Effector memory CD4-positive, alpha-beta T cell (primary cell): ENCODE data around the gene USP32.

Experiments
- DNase-seq, 3 donors: peaks; one replicate each; pipeline ENCODE4 v3.0.0-alpha.2; 2020
- H3K27ac ChIP-seq: 2 replicates; pipeline ENCODE4 v1.7.0; 2013; ENCODE audit warnings: mild to moderate bottlenecking, low read length, moderate library complexity; ENCODE audit not compliant: insufficient read depth, poor library complexity, severe bottlenecking
- H3K27me3 ChIP-seq: replicated peaks from 2 replicates; pipeline ENCODE4 v1.7.0; 2013; ENCODE audit warnings: mild to moderate bottlenecking, low read length; ENCODE audit not compliant: insufficient read depth, control insufficient read depth, poor library complexity, severe bottlenecking
- H3K36me3 ChIP-seq: 2 replicates; pipeline ENCODE4 v1.7.0; 2013; ENCODE audit warnings: mild to moderate bottlenecking, low read length, moderate library complexity; ENCODE audit not compliant: control insufficient read depth, insufficient read depth
- H3K4me1 ChIP-seq: 2 replicates; pipeline ENCODE4 v1.7.0; 2013; ENCODE audit warnings: low read length, mild to moderate bottlenecking; ENCODE audit not compliant: control insufficient read depth, insufficient read depth, poor library complexity, severe bottlenecking
- H3K4me3 ChIP-seq: 2 replicates; pipeline ENCODE4 v1.7.0; 2013; ENCODE audit warnings: low read length, low read depth, mild to moderate bottlenecking; ENCODE audit not compliant: insufficient read depth, poor library complexity, severe bottlenecking
- H3K9me3 ChIP-seq: 2 replicates; pipeline ENCODE4 v1.7.0; 2013; ENCODE audit warnings: mild to moderate bottlenecking, low read length, moderate library complexity; ENCODE audit not compliant: control insufficient read depth

USP32 gene

GRCh38 chr17:60304502-60304901 lies 87.4 kb downstream of the USP32 start:
- no peak overlapping the region for H3K4me3 ChIP-seq
- H3K9me3 ChIP-seq = no peaks in the 10 kb centered on the region
- no peaks in the 10 kb centered on the region for H3K27me3 ChIP-seq
- DNase-seq = no peak
- H3K27ac ChIP-seq = no peak overlapping the region
- peaks cover 3% of the 10 kb centered on the region for H3K4me1 ChIP-seq
- H3K36me3 ChIP-seq = no peaks in the 10 kb centered on the region

GRCh38 chr17:60303406-60304099 lies 88.4 kb downstream of the USP32 start:
- Histone ChIP-seq H3K27ac (no peak overlapping the region), H3K9me3 (no peaks in the 10 kb centered on the region), H3K4me3 (no peak overlapping the region), H3K27me3 (no peaks in the 10 kb centered on the region), H3K4me1 (peaks cover 3% of the 10 kb centered on the region), H3K36me3 (no peaks in the 10 kb centered on the region)
- DNase-seq = no peak

DNA sequence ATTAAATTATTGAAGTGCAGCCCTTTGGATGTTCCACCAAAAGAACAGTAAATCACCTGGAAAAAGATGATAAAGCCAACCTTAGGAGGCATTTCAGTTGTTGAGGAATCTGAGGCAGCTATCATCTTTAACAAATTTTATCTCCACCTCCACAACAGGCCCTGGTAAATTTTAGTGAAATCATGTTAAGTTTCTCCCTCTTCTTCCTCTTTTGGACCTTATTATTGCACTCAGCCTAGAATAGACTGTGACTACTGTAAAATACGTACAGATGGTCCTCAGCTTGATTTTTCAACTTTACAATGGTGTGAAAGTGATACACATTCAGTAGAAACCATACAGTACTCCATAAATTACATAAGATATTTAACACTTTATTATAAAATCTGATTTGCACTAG lies 90.3 kb downstream of the USP32 start:
- no peak overlapping the region for H3K27ac ChIP-seq
- H3K4me1 ChIP-seq = peaks cover 3% of the 10 kb centered on the region
- DNase-seq = no peak
- H3K4me3 ChIP-seq = no peak overlapping the region
- no peaks in the 10 kb centered on the region for H3K9me3 ChIP-seq
- no peaks in the 10 kb centered on the region for H3K27me3 ChIP-seq
- no peaks in the 10 kb centered on the region for H3K36me3 ChIP-seq

DNA sequence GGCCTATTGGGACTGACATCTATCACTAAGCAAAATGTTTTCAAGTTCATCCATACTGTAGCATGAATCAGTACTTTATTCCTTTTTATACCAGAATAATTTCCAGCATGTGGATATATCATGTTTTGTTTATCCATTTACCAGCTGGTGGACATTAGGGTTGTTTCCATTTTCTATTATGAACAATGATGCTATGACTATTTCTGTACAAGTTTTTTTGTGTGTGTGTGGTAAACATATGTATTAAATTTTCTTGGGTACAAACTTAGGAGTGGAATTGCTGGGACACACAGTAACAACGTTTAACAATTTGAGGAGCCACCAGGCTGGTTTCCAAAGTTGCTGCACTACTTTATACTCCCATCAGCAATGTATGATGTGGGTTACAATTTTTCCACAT lies 91.0 kb downstream of the USP32 start:
- no peak for DNase-seq

GRCh38 chr17:60300011-60300410 lies 91.9 kb downstream of the USP32 start:
- Histone ChIP-seq H3K36me3 (no peaks in the 10 kb centered on the region), H3K4me1 (peaks cover under 1% of the 10 kb centered on the region), H3K27ac (no peak overlapping the region), H3K9me3 (no peaks in the 10 kb centered on the region), H3K4me3 (no peak overlapping the region), H3K27me3 (no peaks in the 10 kb centered on the region)
- DNase-seq = no peak

More for the DNA sequence above, 91.0 kb downstream of the USP32 start:
- H3K9me3 ChIP-seq = no peaks in the 10 kb centered on the region
- no peak overlapping the region for H3K4me3 ChIP-seq
- H3K4me1 ChIP-seq = peaks cover 3% of the 10 kb centered on the region
- no peak overlapping the region for H3K27ac ChIP-seq
- H3K36me3 ChIP-seq = no peaks in the 10 kb centered on the region
- no peaks in the 10 kb centered on the region for H3K27me3 ChIP-seq

DNA sequence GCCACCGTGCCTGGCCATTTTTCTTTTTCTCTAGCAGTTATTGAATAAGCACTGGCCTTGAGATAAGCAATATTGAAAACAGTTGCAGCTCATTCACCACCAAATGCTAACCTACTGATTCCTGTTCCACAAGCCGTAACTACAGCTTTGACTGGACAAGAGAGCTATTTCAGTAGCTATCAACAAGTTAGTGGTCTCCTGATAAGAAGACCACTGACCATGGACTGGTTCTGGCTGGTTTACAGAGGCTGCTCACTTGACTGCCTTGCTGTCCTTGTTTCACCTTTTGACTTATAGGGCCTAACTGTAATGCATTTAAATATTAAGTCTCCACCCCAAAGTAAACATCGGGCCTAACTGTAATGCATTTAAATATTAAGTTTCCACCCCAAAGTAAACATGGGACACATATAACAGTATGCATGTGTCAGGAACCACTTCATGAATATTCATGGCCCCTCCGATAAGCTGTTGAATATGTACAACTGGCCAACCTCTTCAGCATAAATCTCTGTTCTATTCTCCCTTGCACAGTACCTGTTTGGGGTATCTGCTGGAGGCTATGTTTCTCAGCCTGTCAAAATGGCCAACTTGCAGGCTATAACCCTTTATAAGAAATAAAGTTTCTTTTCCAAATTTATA lies 94.1 kb downstream of the USP32 start:
- H3K36me3 ChIP-seq = no peaks in the 10 kb centered on the region
- no peaks in the 10 kb centered on the region for H3K27me3 ChIP-seq
- no peak overlapping the region for H3K27ac ChIP-seq
- no peaks in the 10 kb centered on the region for H3K4me1 ChIP-seq
- H3K9me3 ChIP-seq = no peaks in the 10 kb centered on the region
- no peak for DNase-seq
- H3K4me3 ChIP-seq = no peak overlapping the region

DNA sequence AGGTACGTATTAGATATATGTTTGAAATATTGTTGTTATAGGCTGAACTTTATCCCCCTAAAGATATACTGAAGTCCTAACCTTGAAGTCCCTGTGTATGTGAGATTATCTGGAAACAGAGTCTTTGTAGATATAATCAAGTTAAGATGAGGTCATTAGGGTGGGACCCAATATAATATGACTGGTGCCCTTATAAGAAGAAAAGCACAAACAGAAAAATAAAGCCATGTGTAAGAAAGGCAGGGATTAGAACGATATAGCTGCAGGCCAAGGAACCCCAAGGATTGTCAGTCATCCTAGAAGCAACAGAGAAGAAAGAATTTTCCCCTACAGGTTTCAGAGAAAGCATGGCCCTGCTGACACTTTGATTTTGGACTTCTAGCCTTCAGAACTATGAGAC lies 95.8 kb downstream of the USP32 start:
- H3K27me3 ChIP-seq = no peaks in the 10 kb centered on the region
- no peaks in the 10 kb centered on the region for H3K9me3 ChIP-seq
- H3K4me3 ChIP-seq = no peak overlapping the region
- no peak for DNase-seq
- H3K27ac ChIP-seq = no peak overlapping the region
- H3K4me1 ChIP-seq = no peaks in the 10 kb centered on the region
- no peaks in the 10 kb centered on the region for H3K36me3 ChIP-seq

GRCh38 chr17:60293580-60294335 lies 98.2 kb downstream of the USP32 start:
- Histone ChIP-seq H3K4me3 (no peak overlapping the region), H3K4me1 (no peaks in the 10 kb centered on the region), H3K9me3 (no peaks in the 10 kb centered on the region), H3K36me3 (no peaks in the 10 kb centered on the region), H3K27ac (no peak overlapping the region), H3K27me3 (no peaks in the 10 kb centered on the region)
- DNase-seq = no peak

DNA sequence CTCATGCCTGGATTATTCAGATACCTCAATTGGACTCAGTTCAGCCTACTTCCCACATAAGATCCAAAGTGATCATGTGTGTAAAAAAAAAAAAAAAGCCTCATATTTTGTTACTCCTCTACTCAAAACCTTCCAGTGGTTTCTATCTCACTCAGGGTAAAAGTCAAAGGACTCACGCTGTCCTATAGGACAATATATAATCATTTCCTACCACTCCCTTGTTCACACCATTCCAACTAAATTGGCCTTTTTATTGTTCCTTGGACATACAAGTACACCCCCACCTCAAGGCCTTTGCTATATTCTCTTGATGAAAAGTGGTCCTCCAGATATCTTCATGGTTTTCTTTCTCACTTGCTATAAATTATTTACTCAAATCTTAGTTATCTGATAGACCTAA lies 99.2 kb downstream of the USP32 start:
- Histone ChIP-seq H3K36me3 (no peaks in the 10 kb centered on the region), H3K27ac (no peak overlapping the region), H3K9me3 (no peaks in the 10 kb centered on the region), H3K4me1 (no peaks in the 10 kb centered on the region), H3K4me3 (no peak overlapping the region), H3K27me3 (no peaks in the 10 kb centered on the region)
- DNase-seq = no peak

GRCh38 chr17:60284709-60285108 lies 107.2 kb downstream of the USP32 start:
- H3K36me3 ChIP-seq = peaks cover 6% of the 10 kb centered on the region
- no peaks in the 10 kb centered on the region for H3K4me1 ChIP-seq
- no peaks in the 10 kb centered on the region for H3K9me3 ChIP-seq
- H3K27ac ChIP-seq = no peak overlapping the region
- H3K4me3 ChIP-seq = no peak overlapping the region
- no peak for DNase-seq
- no peaks in the 10 kb centered on the region for H3K27me3 ChIP-seq
